Fibroblast of pulmonary artery (primary cell): Measurements from ENCODE around the gene CAPN11.

Source experiments
- DNase-seq: peaks from one replicate; pipeline ENCODE4 v3.0.0-alpha.2; 2010; ENCODE audit warnings: low read depth
- H3K4me3 ChIP-seq: replicated peaks from 2 replicates; pipeline ENCODE4 v1.5.1; 2011; ENCODE audit warnings: low read depth, mild to moderate bottlenecking, control low read depth, low read length, moderate library complexity
- CTCF ChIP-seq: IDR thresholded peaks from 2 replicates; pipeline ENCODE4 v1.5.1; 2011; ENCODE audit warnings: mild to moderate bottlenecking, control low read depth, low read length, inconsistent platforms; ENCODE audit errors: missing control alignments

Gene CAPN11

DNA sequence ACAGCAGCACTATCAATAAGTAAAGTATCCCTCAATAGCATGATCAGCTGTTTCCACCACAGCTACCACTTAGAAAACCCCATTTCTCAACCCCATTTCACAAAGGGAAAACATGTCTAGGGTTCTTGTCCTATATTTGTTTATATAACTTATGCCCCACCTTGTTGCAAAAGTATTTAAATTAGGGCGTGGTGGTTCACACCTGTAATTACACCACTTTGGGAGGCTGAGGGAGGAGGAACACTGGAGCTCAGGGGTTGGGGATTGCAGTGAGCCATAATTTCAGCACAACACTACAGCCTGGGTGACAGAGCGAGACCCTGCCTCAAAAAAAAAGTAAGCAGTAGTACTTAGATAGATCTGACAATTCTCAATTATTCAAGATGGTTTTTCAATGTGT is 35.1 kb upstream of the CAPN11 start:
- TF ChIP-seq CTCF = no peak
- DNase-seq = no peak
- no peak overlapping the region for H3K4me3 ChIP-seq

- no peak for TF ChIP-seq CTCF
- H3K4me3 ChIP-seq = peak overlapping the region; percentile 81
- peak; percentile 68 for DNase-seq
Observed at GRCh38 chr6:44126320-44127149, 32.1 kb upstream of the CAPN11 start.

GRCh38 chr6:44127186-44128019 is 31.2 kb upstream of the CAPN11 start, which contains the start of the genes MRPL14 and TMEM63B:
Gene MRPL14, minus strand, starts transcription at chr6:44127452. Its CDS starts 10,841 bp downstream, at chr6:44116611.
Gene TMEM63B, plus strand, starts transcription at chr6:44127554. Its CDS starts 7,031 bp downstream, at chr6:44134585.
- DNase-seq = peak; percentile 91
- no peak for TF ChIP-seq CTCF
- peak within 1 kb of the TSS; percentile 82 for H3K4me3 ChIP-seq

- H3K4me3 ChIP-seq = peak overlapping the region; percentile 82
- peak; percentile 22 for DNase-seq
- TF ChIP-seq CTCF = no peak
Observed at GRCh38 chr6:44128020-44128917, 30.4 kb upstream of the CAPN11 start.

- no peak overlapping the region for H3K4me3 ChIP-seq
- DNase-seq = no peak
- no peak for TF ChIP-seq CTCF
Observed at GRCh38 chr6:44129841-44130322, 28.7 kb upstream of the CAPN11 start.

GRCh38 chr6:44131892-44132291 is 26.7 kb upstream of the CAPN11 start:
- no peak for DNase-seq
- H3K4me3 ChIP-seq = no peak overlapping the region
- no peak for TF ChIP-seq CTCF
